Esophagus muscularis mucosa (tissue), 4 donors: ENCODE results near the gene LRP1. TPM values are rescaled to one million over a fixed set of nuclear protein-coding genes. Genes with fewer than 3 reads are reported as not detected.
A peak's percentile ranks its signal among the peaks of the same experiment; 100 is the strongest.

ENCODE experiments used
- DNase-seq: peaks from one replicate; pipeline ENCODE4 v3.0.0-alpha.2; 2017; ENCODE audit errors: extremely low spot score
- H3K27ac ChIP-seq, 4 donors: fragments of 200-600 bp; sonication (generic); replicated peaks in 1 of 4; 1 replicate in 3 of 4; 2 replicates in 1 of 4; pipeline ENCODE4 v1.5.1; 2016 to 2019; ENCODE audit warnings: mild to moderate bottlenecking in 1 of 4
- H3K27me3 ChIP-seq, 4 donors: fragments of 200-600 bp; sonication (generic); one replicate each; pipeline versions ENCODE4 v1.5.1 to v1.6.0; 2016 to 2019
- H3K36me3 ChIP-seq, 4 donors: fragments of 200-600 bp; sonication (generic); one replicate each; pipeline ENCODE4 v1.5.1; 2016 to 2019
- H3K4me1 ChIP-seq, 4 donors: fragments of 200-600 bp; sonication (generic); one replicate each; pipeline ENCODE4 v1.5.1; 2016 to 2019
- H3K4me3 ChIP-seq, 4 donors: fragments of 200-600 bp; sonication (generic); 1 replicate in 2 of 4; 2 replicates in 2 of 4; pipeline ENCODE4 v1.5.1; 2016 to 2019; ENCODE audit warnings: mild to moderate bottlenecking in 4 of 4, moderate library complexity in 1 of 4
- H3K9me3 ChIP-seq, 4 donors: fragments of 200-600 bp; sonication (generic); 1 replicate in 3 of 4; 2 replicates in 1 of 4; pipeline ENCODE4 v1.5.1; 2016 to 2019
- EP300 ChIP-seq: sonication (generic); formaldehyde crosslinking; IDR thresholded peaks from one replicate; pipeline ENCODE4 v1.6.1; 2017; ENCODE audit warnings: antibody characterized with exemption
- POLR2A ChIP-seq: fragments of 450-650 bp; IDR thresholded peaks from one replicate; pipeline ENCODE4 v1.6.1; 2017; ENCODE audit warnings: antibody characterized with exemption, moderate library complexity, mild to moderate bottlenecking, low read depth
- POLR2AphosphoS5 ChIP-seq, 2 donors: sonication (generic); formaldehyde crosslinking; IDR thresholded peaks; one replicate each; pipeline ENCODE4 v1.6.1; 2017; ENCODE audit warnings: antibody characterized with exemption in 2 of 2
- WGBS: methylation state at CpG from one replicate; pipeline ENCODE4 v1.1.5; 2018; 5-methylcytosine and 5-hydroxymethylcytosine counted together
- intact Hi-C: fragments of 100-400 bp; cut with DNase I; formaldehyde crosslinking; loops from one replicate; pipeline ENCODE4 v1.15.1; 2023
- total RNA-seq, 4 donors: library from RNA; depleted of rRNA; stranded (reverse); fragments of >200 nt; gene quantifications; one replicate each; pipeline versions ENCODE4 v1.1.0 to v1.2.1, GENCODE V29; 2016
- TF ChIP-seq, protein P1 (sequence below), 3 experiments: fragments of 200-600 bp in 2 of 3; fragments of 450-650 bp in 1 of 3; sonication (generic) in 2 of 3; IDR thresholded peaks; one replicate each; pipeline ENCODE4 v1.5.1; 2017 to 2019; ENCODE audit warnings: antibody characterized with exemption in 3 of 3, mild to moderate bottlenecking in 2 of 3, moderate library complexity in 1 of 3

Gene LRP1
- total RNA-seq, 4 donors from 2014 or later, result 203 to 338 (median 250) TPM

DNA sequence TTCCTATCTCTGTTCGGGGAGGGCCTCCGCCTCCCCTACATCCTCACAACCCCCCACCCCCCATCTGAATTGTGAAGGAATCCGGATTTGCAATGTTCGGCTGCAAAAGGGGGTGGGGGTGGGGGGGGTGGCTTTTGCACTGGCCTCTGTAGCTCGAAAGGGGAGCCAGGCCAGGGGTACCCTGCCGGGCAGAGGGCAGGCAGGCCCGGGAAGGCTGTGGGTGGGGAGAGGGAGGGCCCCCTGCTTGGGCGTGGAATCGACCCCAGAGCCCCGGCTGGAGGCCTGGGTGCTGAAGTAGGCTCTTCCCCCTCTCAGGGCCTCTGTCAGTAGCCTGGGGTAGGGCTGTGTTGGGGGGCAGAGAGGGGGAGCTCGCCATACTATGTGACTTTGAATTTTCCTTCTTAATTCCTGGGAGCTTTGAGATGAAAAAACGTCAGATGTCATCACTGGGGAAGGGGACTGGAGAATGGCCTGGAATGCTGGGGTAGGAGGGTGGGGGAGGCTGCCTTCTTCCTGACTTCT lies 1.1 kb downstream of the LRP1 start:
- Histone ChIP-seq H3K27me3 (peaks cover 0 to 2% (median 0%) of the 10 kb centered on the region in 4 donors), H3K4me3 (peak overlapping the region; percentile 73 to 89 (median 88)), H3K9me3 (no peaks in the 10 kb centered on the region), H3K4me1 (peaks cover 34 to 69% (median 67%) of the 10 kb centered on the region in 4 donors), H3K36me3 (no peaks in the 10 kb centered on the region), H3K27ac (peak overlapping the region; percentile 95 to 99 (median 99))
- 12% methylated on average over 5 of the region's 12 CpGs for WGBS
- DNase-seq, result no peak
- TF ChIP-seq EP300, result no peak
- TF ChIP-seq, protein P1, sequence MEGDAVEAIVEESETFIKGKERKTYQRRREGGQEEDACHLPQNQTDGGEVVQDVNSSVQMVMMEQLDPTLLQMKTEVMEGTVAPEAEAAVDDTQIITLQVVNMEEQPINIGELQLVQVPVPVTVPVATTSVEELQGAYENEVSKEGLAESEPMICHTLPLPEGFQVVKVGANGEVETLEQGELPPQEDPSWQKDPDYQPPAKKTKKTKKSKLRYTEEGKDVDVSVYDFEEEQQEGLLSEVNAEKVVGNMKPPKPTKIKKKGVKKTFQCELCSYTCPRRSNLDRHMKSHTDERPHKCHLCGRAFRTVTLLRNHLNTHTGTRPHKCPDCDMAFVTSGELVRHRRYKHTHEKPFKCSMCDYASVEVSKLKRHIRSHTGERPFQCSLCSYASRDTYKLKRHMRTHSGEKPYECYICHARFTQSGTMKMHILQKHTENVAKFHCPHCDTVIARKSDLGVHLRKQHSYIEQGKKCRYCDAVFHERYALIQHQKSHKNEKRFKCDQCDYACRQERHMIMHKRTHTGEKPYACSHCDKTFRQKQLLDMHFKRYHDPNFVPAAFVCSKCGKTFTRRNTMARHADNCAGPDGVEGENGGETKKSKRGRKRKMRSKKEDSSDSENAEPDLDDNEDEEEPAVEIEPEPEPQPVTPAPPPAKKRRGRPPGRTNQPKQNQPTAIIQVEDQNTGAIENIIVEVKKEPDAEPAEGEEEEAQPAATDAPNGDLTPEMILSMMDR (IDR thresholded peaks at IDR 0.05), result no peak
- no peak for TF ChIP-seq POLR2AphosphoS5 (IDR thresholded peaks at IDR 0.05)
- intact Hi-C loops, result no loop called here

DNA sequence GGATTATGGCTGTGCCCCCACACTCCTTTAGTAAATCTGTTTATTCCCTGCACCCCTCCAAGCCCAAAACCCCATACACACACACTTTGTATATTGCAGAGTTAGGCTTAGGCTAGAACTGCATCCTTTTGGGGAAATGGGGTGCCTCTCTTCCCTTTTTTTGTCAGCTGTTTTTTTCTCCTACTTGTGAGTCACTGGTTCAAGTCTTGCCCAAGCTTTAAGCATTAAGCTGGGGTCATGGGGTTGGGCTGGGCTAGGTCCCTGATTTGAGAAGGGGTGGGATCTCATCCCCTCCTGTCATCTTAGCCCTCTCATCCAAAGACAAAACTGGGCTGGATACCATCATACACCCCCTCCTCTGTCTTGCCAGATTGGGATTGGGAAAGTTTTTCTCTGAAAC lies 1.6 kb downstream of the LRP1 start:
- H3K36me3 ChIP-seq, result no peaks in the 10 kb centered on the region
- H3K4me3 ChIP-seq, result peak overlapping the region; percentile 73 to 89 (median 88)
- intact Hi-C loops, result no loop called here
- H3K9me3 ChIP-seq, result no peaks in the 10 kb centered on the region
- peaks cover 39 to 74% (median 72%) of the 10 kb centered on the region in 4 donors for H3K4me1 ChIP-seq
- H3K27ac ChIP-seq, result peak overlapping the region; percentile 95 to 99 (median 99)
- DNase-seq, result no peak
- TF ChIP-seq POLR2AphosphoS5 (IDR thresholded peaks at IDR 0.05), result peak; percentile 4 to 64
- TF ChIP-seq EP300, result no peak
- H3K27me3 ChIP-seq, result peaks cover 0 to 2% (median 0%) of the 10 kb centered on the region in 4 donors

DNA sequence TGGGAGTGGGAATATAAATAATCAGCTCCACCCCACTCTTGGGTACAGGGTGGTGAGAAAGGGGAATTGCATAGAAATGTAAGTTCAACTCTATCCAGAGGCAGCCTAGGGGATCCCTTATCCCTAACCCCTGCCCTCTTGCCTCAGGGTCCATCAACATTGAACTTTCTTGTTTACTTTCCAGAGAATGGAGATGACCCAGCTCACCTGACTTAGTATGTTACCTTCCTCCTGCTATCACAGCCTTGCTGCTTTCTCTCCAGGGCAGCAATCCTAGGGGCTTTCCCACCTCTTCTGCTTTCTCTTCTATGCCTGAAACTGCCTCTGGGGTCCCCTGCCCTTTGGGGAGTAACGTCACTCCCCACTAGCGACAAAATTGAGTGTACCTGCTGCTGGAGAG lies 2.7 kb downstream of the LRP1 start:
- H3K4me1 ChIP-seq, result peaks cover 49 to 85% (median 82%) of the 10 kb centered on the region in 4 donors
- DNase-seq, result no peak
- peaks cover 0 to 2% (median 0%) of the 10 kb centered on the region in 4 donors for H3K27me3 ChIP-seq
- H3K36me3 ChIP-seq, result no peaks in the 10 kb centered on the region
- H3K4me3 ChIP-seq, result peak overlapping the region; percentile 73 to 89 (median 88)
- no peaks in the 10 kb centered on the region for H3K9me3 ChIP-seq
- intact Hi-C loops, result no loop called here
- 38% methylated on average over 2 of the region's 2 CpGs for WGBS
- peak overlapping the region; percentile 95 to 99 (median 99) for H3K27ac ChIP-seq
- TF ChIP-seq, protein P1 (IDR thresholded peaks at IDR 0.05), result no peak
- no peak for TF ChIP-seq EP300

DNA sequence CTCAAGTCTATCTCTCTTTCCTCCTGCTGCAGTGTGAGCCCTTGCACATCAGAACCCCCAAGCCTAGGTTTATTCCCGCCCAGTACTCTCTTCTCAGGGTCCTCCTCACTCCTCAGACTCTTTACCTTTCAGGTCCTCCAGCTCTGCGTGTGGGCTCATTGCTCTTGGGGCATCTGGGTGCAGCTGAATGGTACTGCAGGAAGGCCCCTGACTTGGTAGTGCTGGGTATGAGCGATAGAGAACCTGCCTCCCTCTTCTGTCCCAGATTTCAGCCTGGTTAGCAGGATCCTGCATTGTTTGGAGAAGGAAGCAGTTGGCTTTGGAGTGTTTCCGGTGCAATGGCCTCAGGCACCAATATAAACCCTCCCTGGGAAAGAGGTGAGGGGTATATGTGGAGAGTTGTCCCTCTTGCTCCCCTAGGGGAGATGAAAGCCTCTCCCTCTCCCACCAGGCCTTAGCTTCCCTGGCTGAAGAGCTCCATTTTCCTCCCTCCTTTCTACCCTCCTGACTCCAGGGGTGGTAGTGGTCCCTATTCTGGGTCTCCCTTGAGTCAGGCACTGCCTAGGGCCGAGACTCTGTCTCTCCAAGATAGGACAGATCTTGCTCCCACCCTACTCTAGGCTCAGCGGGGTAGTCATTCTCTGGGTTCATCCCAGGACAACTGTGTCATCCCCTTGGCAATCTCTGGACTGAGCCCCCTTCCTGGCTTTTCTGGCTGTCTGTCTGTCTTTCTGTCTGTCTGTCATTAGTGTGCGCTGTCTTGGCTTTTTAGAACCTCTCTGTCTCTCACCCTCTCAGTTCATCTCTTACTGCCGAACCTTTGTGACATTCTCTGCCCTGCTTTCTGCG lies 3.8 kb downstream of the LRP1 start:
- peak overlapping the region; percentile 95 to 99 (median 99) for H3K27ac ChIP-seq
- WGBS, result 62% methylated on average over 8 of the region's 9 CpGs
- intact Hi-C loops, result no loop called here
- TF ChIP-seq, protein P1 (IDR thresholded peaks at IDR 0.05), result no peak
- TF ChIP-seq POLR2A, result no peak
- TF ChIP-seq EP300, result no peak
- TF ChIP-seq POLR2AphosphoS5 (IDR thresholded peaks at IDR 0.05), result no peak
- no peaks in the 10 kb centered on the region for H3K36me3 ChIP-seq
- H3K4me1 ChIP-seq, result peaks cover 46 to 90% (median 87%) of the 10 kb centered on the region in 4 donors
- H3K9me3 ChIP-seq, result no peaks in the 10 kb centered on the region
- H3K4me3 ChIP-seq, result peak overlapping the region; percentile 73 to 89 (median 88)
- H3K27me3 ChIP-seq, result peaks cover 0 to 2% (median 0%) of the 10 kb centered on the region in 4 donors
- DNase-seq, result no peak

DNA sequence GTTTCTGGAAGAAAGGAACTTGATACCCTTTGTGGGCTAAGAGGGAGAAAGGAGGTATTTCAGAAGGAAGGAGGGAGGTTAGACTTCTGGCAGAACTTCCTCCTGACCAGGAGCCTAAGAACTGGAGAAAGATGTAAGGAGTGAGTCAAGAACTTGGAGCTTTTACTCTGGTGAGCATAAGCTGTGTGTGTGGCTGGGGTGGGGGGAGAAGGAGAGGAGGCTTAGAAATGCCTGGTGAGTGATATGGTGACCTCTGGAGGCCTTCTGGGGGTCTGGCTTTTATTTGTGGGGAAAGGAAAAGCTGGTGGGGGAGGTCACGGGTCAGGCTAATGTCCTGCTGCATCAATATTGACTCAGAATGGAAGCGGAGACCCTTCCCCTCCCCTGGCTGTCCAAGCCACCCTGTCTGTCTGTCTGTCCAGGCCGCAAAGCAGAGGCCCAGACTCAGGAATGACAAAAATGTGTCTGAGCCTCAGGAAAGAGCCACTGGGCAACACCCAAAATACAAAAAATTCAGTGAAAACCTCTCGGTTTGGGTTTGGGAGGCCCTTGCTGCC lies 4.8 kb downstream of the LRP1 start:
- DNase-seq, result no peak
- Histone ChIP-seq H3K27ac (peak overlapping the region; percentile 95 to 99 (median 99)), H3K4me1 (peaks cover 53 to 97% (median 94%) of the 10 kb centered on the region in 4 donors), H3K27me3 (peaks cover 0 to 2% (median 0%) of the 10 kb centered on the region in 4 donors), H3K9me3 (no peaks in the 10 kb centered on the region), H3K36me3 (no peaks in the 10 kb centered on the region), H3K4me3 (peak overlapping the region; percentile 73 to 89 (median 88))
- intact Hi-C loops, result no loop called here
- 75% methylated on average over 4 of the region's 4 CpGs for WGBS
- TF ChIP-seq POLR2A (no peak), EP300 (no peak), POLR2AphosphoS5 (IDR thresholded peaks at IDR 0.05) (no peak)
- TF ChIP-seq, protein P1 (IDR thresholded peaks at IDR 0.05), result no peak
